Non-pigmented ciliary epithelial cell (primary cell): ENCODE results near the gene RETREG1.

ENCODE experiments used
- DNase-seq: peaks from one replicate; pipeline ENCODE4 v3.0.0-alpha.2; 2010; ENCODE audit warnings: low read depth

Gene RETREG1

GRCh38 chr5:16580382-16580781, 36.4 kb downstream of the RETREG1 start:
- no peak for DNase-seq

GRCh38 chr5:16579142-16579847, 37.5 kb downstream of the RETREG1 start:
- DNase-seq, result no peak

- DNase-seq, result no peak
These were observed 38.3 kb downstream of the RETREG1 start for GRCh38 chr5:16578474-16578883.

GRCh38 chr5:16577677-16578076, 39.1 kb downstream of the RETREG1 start:
- no peak for DNase-seq

- peak; percentile 66 for DNase-seq
These were observed 41.7 kb downstream of the RETREG1 start for GRCh38 chr5:16574789-16575721.

GRCh38 chr5:16573401-16573800, 43.4 kb downstream of the RETREG1 start:
- DNase-seq, result no peak

GRCh38 chr5:16572289-16573015, 44.3 kb downstream of the RETREG1 start:
- no peak for DNase-seq

GRCh38 chr5:16571016-16571415, 45.8 kb downstream of the RETREG1 start:
- DNase-seq, result no peak

- DNase-seq, result no peak
These were observed 46.5 kb downstream of the RETREG1 start for GRCh38 chr5:16570121-16570815.

GRCh38 chr5:16568875-16569580, 47.8 kb downstream of the RETREG1 start:
- DNase-seq, result no peak

- no peak for DNase-seq
These were observed 49.4 kb downstream of the RETREG1 start for GRCh38 chr5:16567365-16567764.

GRCh38 chr5:16565118-16565517, 51.7 kb downstream of the RETREG1 start:
- DNase-seq, result no peak

GRCh38 chr5:16564248-16564867, 52.4 kb downstream of the RETREG1 start:
- DNase-seq, result no peak

GRCh38 chr5:16563686-16564085, 53.1 kb downstream of the RETREG1 start:
- no peak for DNase-seq

GRCh38 chr5:16561660-16562059, 55.1 kb downstream of the RETREG1 start:
- DNase-seq, result no peak

- no peak for DNase-seq
These were observed 57.1 kb downstream of the RETREG1 start for GRCh38 chr5:16559702-16560101.

- DNase-seq, result no peak
These were observed 57.7 kb downstream of the RETREG1 start for GRCh38 chr5:16558984-16559629.

GRCh38 chr5:16557477-16557876, 59.3 kb downstream of the RETREG1 start:
- no peak for DNase-seq

- no peak for DNase-seq
These were observed 62.7 kb downstream of the RETREG1 start for GRCh38 chr5:16554110-16554509.

GRCh38 chr5:16552666-16553343, 64.0 kb downstream of the RETREG1 start:
- no peak for DNase-seq
